H9 (cell line): ENCODE results near the gene NPBWR2. TPM values are rescaled to one million over a fixed set of nuclear protein-coding genes. Genes with fewer than 3 reads are reported as not detected.

Experiments
- DNase-seq: peaks from one replicate; pipeline ENCODE4 v3.0.0-alpha.2; 2017
- H2AFZ ChIP-seq: one replicate; pipeline ENCODE4 v1.6.1; 2013; ENCODE audit warnings: mild to moderate bottlenecking, low read length, control low read depth, moderate library complexity
- H2AK5ac ChIP-seq: 2 replicates; pipeline ENCODE4 v1.6.1; 2013; ENCODE audit warnings: low read length, control low read depth, mixed read lengths; ENCODE audit not compliant: insufficient read length
- H2BK120ac ChIP-seq: one replicate; pipeline ENCODE4 v1.6.1; 2013; ENCODE audit warnings: low read depth, mild to moderate bottlenecking, low read length, control low read depth, inconsistent platforms; ENCODE audit not compliant: poor library complexity, severe bottlenecking
- H2BK12ac ChIP-seq: 2 replicates; pipeline ENCODE4 v1.6.1; 2013; ENCODE audit warnings: low read length, control low read depth, mixed read lengths, low read depth; ENCODE audit not compliant: insufficient read length
- H2BK15ac ChIP-seq: 2 replicates; pipeline ENCODE4 v1.6.1; 2013; ENCODE audit warnings: low read depth, low read length, control low read depth
- H2BK20ac ChIP-seq: one replicate; pipeline ENCODE4 v1.6.1; 2013; ENCODE audit warnings: low read depth, mild to moderate bottlenecking, low read length, control low read depth, inconsistent platforms; ENCODE audit not compliant: poor library complexity, severe bottlenecking
- H2BK5ac ChIP-seq: 2 replicates; pipeline ENCODE4 v1.6.1; 2013; ENCODE audit warnings: low read length, control low read depth, mixed read lengths; ENCODE audit not compliant: insufficient read length
- H3K14ac ChIP-seq: 2 replicates; pipeline ENCODE4 v1.6.1; 2013; ENCODE audit warnings: low read length, control low read depth; ENCODE audit not compliant: insufficient read depth
- H3K18ac ChIP-seq: 2 replicates; pipeline ENCODE4 v1.6.1; 2013; ENCODE audit warnings: low read depth, mild to moderate bottlenecking, mixed read lengths, low read length, control low read depth; ENCODE audit not compliant: insufficient read length
- H3K23ac ChIP-seq: 2 replicates; pipeline ENCODE4 v1.6.1; 2013; ENCODE audit warnings: low read length, control low read depth, mixed read lengths, low read depth; ENCODE audit not compliant: insufficient read length
- H3K23me2 ChIP-seq: 2 replicates; pipeline ENCODE4 v1.6.1; 2013; ENCODE audit warnings: low read depth, mild to moderate bottlenecking, mixed read lengths, low read length, control low read depth; ENCODE audit not compliant: insufficient read length, poor library complexity, severe bottlenecking
- H3K27ac ChIP-seq: 2 replicates; pipeline ENCODE4 v1.5.1; 2013; ENCODE audit warnings: low read length, control low read depth, mixed read lengths, low read depth; ENCODE audit not compliant: insufficient read length
- H3K27me3 ChIP-seq: 2 replicates; pipeline ENCODE4 v1.6.1; 2013; ENCODE audit warnings: low read length, control low read depth, inconsistent platforms; ENCODE audit not compliant: insufficient read depth
- H3K4ac ChIP-seq: 2 replicates; pipeline ENCODE4 v1.6.1; 2013; ENCODE audit warnings: low read depth, mild to moderate bottlenecking, control low read depth, inconsistent platforms, low read length, moderate library complexity
- H3K4me1 ChIP-seq: 2 replicates; pipeline ENCODE4 v1.6.1; 2013; ENCODE audit warnings: low read length, control low read depth, inconsistent platforms; ENCODE audit not compliant: insufficient read depth
- H3K4me2 ChIP-seq: 2 replicates; pipeline ENCODE4 v1.6.1; 2013; ENCODE audit warnings: low read length, control low read depth, mixed read lengths; ENCODE audit not compliant: insufficient read length, insufficient read depth
- H3K56ac ChIP-seq: 2 replicates; pipeline ENCODE4 v1.6.1; 2013; ENCODE audit warnings: low read depth, mild to moderate bottlenecking, mixed read lengths, low read length, control low read depth; ENCODE audit not compliant: insufficient read length
- H3K79me1 ChIP-seq: 2 replicates; pipeline ENCODE4 v1.6.1; 2013; ENCODE audit warnings: low read depth, mild to moderate bottlenecking, moderate library complexity, low read length, control low read depth, inconsistent platforms; ENCODE audit not compliant: insufficient read depth, poor library complexity, severe bottlenecking
- H3K79me2 ChIP-seq: 2 replicates; pipeline ENCODE4 v1.6.1; 2013; ENCODE audit warnings: low read length, control low read depth, inconsistent platforms; ENCODE audit not compliant: insufficient read depth
- H3K9ac ChIP-seq: 2 replicates; pipeline ENCODE4 v1.6.1; 2013; ENCODE audit warnings: low read length, control low read depth, mixed read lengths; ENCODE audit not compliant: insufficient read length; ENCODE audit errors: extremely low read depth
- H3K9me3 ChIP-seq: one replicate; pipeline ENCODE4 v1.6.1; 2013; ENCODE audit warnings: low read depth, low read length, inconsistent platforms; ENCODE audit not compliant: control insufficient read depth
- H3T11ph ChIP-seq: one replicate; pipeline ENCODE4 v1.6.1; 2013; ENCODE audit warnings: mild to moderate bottlenecking, low read length, control low read depth, inconsistent platforms
- H4K20me1 ChIP-seq: one replicate; pipeline ENCODE4 v1.6.1; 2013; ENCODE audit not compliant: control insufficient read depth, insufficient read length, insufficient read depth
- H4K5ac ChIP-seq: 2 replicates; pipeline ENCODE4 v1.6.1; 2013; ENCODE audit warnings: low read depth, mild to moderate bottlenecking, mixed read lengths, low read length, control low read depth; ENCODE audit not compliant: insufficient read length
- H4K8ac ChIP-seq: replicated peaks from 2 replicates; pipeline ENCODE4 v1.6.1; 2013; ENCODE audit warnings: low read length, control low read depth, mixed read lengths, low read depth; ENCODE audit not compliant: insufficient read length
- H4K91ac ChIP-seq: 2 replicates; pipeline ENCODE4 v1.6.1; 2013; ENCODE audit warnings: low read depth, mild to moderate bottlenecking, moderate library complexity, mixed read lengths, low read length, control low read depth; ENCODE audit not compliant: insufficient read length
- H3K27ac Mint-ChIP-seq, 3 experiments: 2 replicates in 2 of 3; 3 replicates in 1 of 3; pipeline ENCODE4 v1.8.0; 2020 to 2021; ENCODE audit warnings: mixed read lengths in 3 of 3, mild to moderate bottlenecking in 1 of 3, moderate library complexity in 1 of 3
- H3K27me3 Mint-ChIP-seq: 2 replicates; pipeline ENCODE4 v1.8.0; 2021; ENCODE audit warnings: low read depth, mild to moderate bottlenecking, moderate library complexity, mixed read lengths
- H3K36me3 Mint-ChIP-seq, 3 experiments: 2 replicates in 2 of 3; 3 replicates in 1 of 3; pipeline ENCODE4 v1.8.0; 2020 to 2021; ENCODE audit warnings: low read depth in 3 of 3, mixed read lengths in 3 of 3; ENCODE audit not compliant: insufficient read depth in 1 of 3
- H3K4me1 Mint-ChIP-seq, 2 experiments: 2 replicates each; pipeline ENCODE4 v1.8.0; 2020; ENCODE audit warnings: mixed read lengths in 2 of 2
- H3K4me3 Mint-ChIP-seq, 2 experiments: 2 replicates in 1 of 2; 3 replicates in 1 of 2; pipeline ENCODE4 v1.8.0; 2020 to 2021; ENCODE audit warnings: mild to moderate bottlenecking in 2 of 2, mixed read lengths in 2 of 2, moderate library complexity in 1 of 2
- H3K9me3 Mint-ChIP-seq, 2 experiments: 2 replicates in 1 of 2; 3 replicates in 1 of 2; pipeline ENCODE4 v1.8.0; 2020; ENCODE audit warnings: mild to moderate bottlenecking in 2 of 2, mixed read lengths in 2 of 2, moderate library complexity in 1 of 2
- CTCF ChIP-seq: fragments of 200-600 bp; sonication (generic); conservative IDR thresholded peaks from 3 replicates; pipeline ENCODE4 v1.8.0; 2021; ENCODE audit warnings: antibody characterized with exemption, mild to moderate bottlenecking
- WGBS: extraction: QIAGEN DNeasy Blood & Tissue Kit; methylation state at CpG from one replicate; pipeline ENCODE4 v1.1.7; 2013; ENCODE audit warnings: missing lambda C conversion rate, low lambda C conversion rate, mixed read lengths; ENCODE audit not compliant: insufficient read length; ENCODE audit errors: extremely low coverage; 5-methylcytosine and 5-hydroxymethylcytosine counted together
- total RNA-seq: library from RNA; stranded (reverse); gene quantifications from 2 replicates; pipeline ENCODE4 v1.2.1, GENCODE V29; 2021

NPBWR2 gene
- total RNA-seq, 1 experiment from 2014 or later = not detected

- no peak for TF ChIP-seq CTCF
- H4K20me1 ChIP-seq = no peaks in the 10 kb centered on the region
- peaks cover 12% of the 10 kb centered on the region for H3K27me3 Mint-ChIP-seq
These were observed 31.0 kb downstream of the NPBWR2 start for GRCh38 chr20:64076061-64076997.

More at GRCh38 chr20:64076061-64076997, 31.0 kb downstream of the NPBWR2 start:
- H3K18ac ChIP-seq = no peak overlapping the region
- no peaks in the 10 kb centered on the region for H3K9me3 ChIP-seq
- no peaks in the 10 kb centered on the region for H3K27me3 ChIP-seq
- H3K14ac ChIP-seq = no peak overlapping the region
- H4K8ac ChIP-seq = no peak overlapping the region
- H2AFZ ChIP-seq = no peak overlapping the region
- Mint-ChIP-seq H3K36me3 (no peaks in the 10 kb centered on the region; a peak in 2 of 7 replicates), H3K4me1 (peaks cover 16 to 20% of the 10 kb centered on the region in 2 experiments), H3K27ac (no peak overlapping the region), H3K9me3 (no peaks in the 10 kb centered on the region), H3K4me3 (no peak overlapping the region)
- peaks cover 6% of the 10 kb centered on the region for H3K23me2 ChIP-seq
- no peak overlapping the region for H2BK20ac ChIP-seq
- no peak overlapping the region for H3K23ac ChIP-seq
- no peak overlapping the region for H4K5ac ChIP-seq
- DNase-seq = no peak
- no peak overlapping the region for H3K56ac ChIP-seq
- H3K27ac ChIP-seq = no peak overlapping the region
- no peak overlapping the region for H2BK5ac ChIP-seq
- H3K4me1 ChIP-seq = no peaks in the 10 kb centered on the region; the same call in 1 of the 2 replicates
- no peak overlapping the region for H4K91ac ChIP-seq
- H3K79me1 ChIP-seq = no peaks in the 10 kb centered on the region
- H3K9ac ChIP-seq = no peak overlapping the region
- no peaks in the 10 kb centered on the region for H3K79me2 ChIP-seq
- H3K4me2 ChIP-seq = no peak overlapping the region
- H2BK12ac ChIP-seq = no peak overlapping the region
- H3T11ph ChIP-seq = no peak overlapping the region
- H3K4ac ChIP-seq = no peak overlapping the region
- H2BK120ac ChIP-seq = no peak overlapping the region
- WGBS = no CpG with 5 or more reads among the region's 22 CpGs
- no peak overlapping the region for H2AK5ac ChIP-seq
- H2BK15ac ChIP-seq = no peak overlapping the region
